Breast epithelium (tissue), 3 donors: ENCODE measurements around the gene PPM1A.

Experiments used
- CTCF ChIP-seq, 3 donors: fragments of 450-650 bp; IDR thresholded peaks; one replicate each; pipeline ENCODE4 v1.5.1; 2016 to 2017; ENCODE audit warnings: antibody characterized with exemption in 3 of 3, mild to moderate bottlenecking in 3 of 3, moderate library complexity in 3 of 3
- POLR2A ChIP-seq: fragments of 450-650 bp; IDR thresholded peaks from one replicate; pipeline ENCODE4 v1.6.1; 2016; ENCODE audit warnings: antibody characterized with exemption, mild to moderate bottlenecking, moderate library complexity
- POLR2AphosphoS5 ChIP-seq, 3 donors: sonication (generic); formaldehyde crosslinking; IDR thresholded peaks; one replicate each; pipeline ENCODE4 v1.6.1; 2017; ENCODE audit warnings: antibody characterized with exemption in 3 of 3

DNA sequence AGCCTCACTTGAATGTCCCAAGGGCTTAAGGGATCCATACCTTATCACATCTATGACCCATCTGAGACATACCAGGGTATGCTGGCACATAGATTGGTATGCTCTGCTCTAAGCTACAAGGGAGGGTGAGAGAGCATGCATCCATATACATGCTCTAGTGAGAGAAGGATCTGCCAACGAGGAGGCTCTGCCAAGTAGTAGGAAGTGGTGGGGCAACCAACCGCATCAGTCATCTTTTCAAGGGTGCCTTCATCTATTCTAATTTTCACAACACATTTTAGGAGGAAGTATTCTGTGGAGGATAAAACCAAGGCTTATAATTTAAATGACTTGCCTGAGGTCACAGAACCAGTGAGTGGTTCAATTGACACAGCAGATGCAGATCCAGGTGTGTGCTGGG, 6.6 kb upstream of the PPM1A start:
- TF ChIP-seq CTCF (IDR thresholded peaks at IDR 0.05), result no peak
- TF ChIP-seq POLR2A, result no peak
- no peak for TF ChIP-seq POLR2AphosphoS5 (IDR thresholded peaks at IDR 0.05)
